Smooth muscle cell (in vitro differentiated cells): ENCODE results near the gene TBC1D21. TPM values are rescaled to one million over a fixed set of nuclear protein-coding genes. Genes with fewer than 3 reads are reported as not detected.

Experiments
- DNase-seq: peaks from one replicate; lab custom pipeline; 2025; ENCODE audit not compliant: unreplicated experiment; lab: John Stamatoyannopoulos, UW
- H2AFZ ChIP-seq: fragments of 200-600 bp; sonication (generic); 2 replicates; pipeline ENCODE4 v1.6.0; 2016; ENCODE audit warnings: antibody characterized with exemption, low read depth, mild to moderate bottlenecking
- H3F3A ChIP-seq: fragments of 200-600 bp; sonication (generic); 2 replicates; pipeline ENCODE4 v1.6.0; 2017; ENCODE audit warnings: antibody characterized with exemption, low read depth
- H3K27ac ChIP-seq: fragments of 200-600 bp; sonication (generic); 2 replicates; pipeline ENCODE4 v1.5.1; 2016; ENCODE audit warnings: low read depth, mild to moderate bottlenecking
- H3K27me3 ChIP-seq: fragments of 200-600 bp; sonication (generic); 2 replicates; pipeline ENCODE4 v1.6.1; 2016; ENCODE audit warnings: low read depth, mild to moderate bottlenecking
- H3K36me3 ChIP-seq: fragments of 200-600 bp; sonication (generic); 2 replicates; pipeline ENCODE4 v1.5.1; 2016; ENCODE audit warnings: low read depth
- H3K4me1 ChIP-seq: fragments of 200-600 bp; sonication (generic); 2 replicates; pipeline ENCODE4 v1.5.1; 2016; ENCODE audit warnings: low read depth
- H3K4me2 ChIP-seq: fragments of 200-600 bp; sonication (generic); 2 replicates; pipeline ENCODE4 v1.6.0; 2016; ENCODE audit warnings: mild to moderate bottlenecking
- H3K4me3 ChIP-seq: fragments of 200-600 bp; sonication (generic); 2 replicates; pipeline ENCODE4 v1.5.1; 2016; ENCODE audit warnings: mild to moderate bottlenecking
- H3K79me2 ChIP-seq: fragments of 200-600 bp; sonication (generic); 2 replicates; pipeline ENCODE4 v1.6.0; 2016; ENCODE audit warnings: low read depth, mild to moderate bottlenecking
- H3K9ac ChIP-seq: fragments of 200-600 bp; sonication (generic); 2 replicates; pipeline ENCODE4 v1.6.0; 2016; ENCODE audit warnings: low read depth
- H3K9me3 ChIP-seq: fragments of 200-600 bp; sonication (generic); replicated peaks from 2 replicates; pipeline ENCODE4 v1.5.1; 2016; ENCODE audit warnings: low read depth
- H4K20me1 ChIP-seq: fragments of 200-600 bp; sonication (generic); 2 replicates; pipeline ENCODE4 v1.6.0; 2016; ENCODE audit warnings: low read depth
- CTCF ChIP-seq: fragments of 200-600 bp; sonication (generic); IDR thresholded peaks from 2 replicates; pipeline ENCODE4 v1.5.1; 2017; ENCODE audit warnings: borderline replicate concordance, mild to moderate bottlenecking, antibody characterized with exemption; ENCODE audit not compliant: insufficient read depth, poor library complexity, severe bottlenecking
- WGBS: methylation state at CpG from one replicate; pipeline ENCODE4 v1.1.7; 2016; ENCODE audit warnings: low lambda C conversion rate; 5-methylcytosine and 5-hydroxymethylcytosine counted together
- polyA plus RNA-seq: library from polyadenylated mRNA; unstranded; fragments of >200 nt; fragmentation: Nextera tagmentation; extraction: Ambion mirVana; gene quantifications from 2 replicates; pipeline ENCODE4 v1.2.1, GENCODE V29; 2016
- total RNA-seq: library from RNA; depleted of rRNA; stranded (reverse); fragments of >200 nt; gene quantifications from 2 replicates; pipeline ENCODE4 v1.2.3, GENCODE V29; 2014

TBC1D21 gene
- total and polyA plus RNA-seq, 2 experiments from 2014 or later, result not detected

- Histone ChIP-seq H3K36me3 (no peaks in the 10 kb centered on the region), H3K4me2 (no peak overlapping the region), H3K27ac (no peak overlapping the region), H2AFZ (no peak overlapping the region), H3K4me3 (no peak overlapping the region), H3K9ac (no peak overlapping the region), H3K9me3 (no peaks in the 10 kb centered on the region), H4K20me1 (no peaks in the 10 kb centered on the region), H3F3A (no peaks in the 10 kb centered on the region), H3K27me3 (peaks cover 49% of the 10 kb centered on the region), H3K4me1 (no peaks in the 10 kb centered on the region), H3K79me2 (no peaks in the 10 kb centered on the region)
- WGBS, result 62% methylated on average over 3 of the region's 3 CpGs
- DNase-seq, result no peak
- TF ChIP-seq CTCF, result no peak
Observed at GRCh38 chr15:73867426-73867825, 5.9 kb upstream of the TBC1D21 start.

- H3K9ac ChIP-seq, result no peak overlapping the region
- WGBS, result 81% methylated on average over 2 of the region's 2 CpGs
- no peaks in the 10 kb centered on the region for H3K79me2 ChIP-seq
- TF ChIP-seq CTCF, result no peak
- H3K4me1 ChIP-seq, result no peaks in the 10 kb centered on the region
- peaks cover 50% of the 10 kb centered on the region for H3K27me3 ChIP-seq
- no peaks in the 10 kb centered on the region for H3K36me3 ChIP-seq
- no peaks in the 10 kb centered on the region for H4K20me1 ChIP-seq
- no peaks in the 10 kb centered on the region for H3K9me3 ChIP-seq
- H3F3A ChIP-seq, result no peaks in the 10 kb centered on the region
- no peak overlapping the region for H3K4me2 ChIP-seq
- no peak overlapping the region for H3K4me3 ChIP-seq
- H2AFZ ChIP-seq, result no peak overlapping the region
- H3K27ac ChIP-seq, result no peak overlapping the region
- DNase-seq, result no peak
Observed at GRCh38 chr15:73867956-73868355, 5.4 kb upstream of the TBC1D21 start.

GRCh38 chr15:73869216-73869995, 4.0 kb upstream of the TBC1D21 start:
- no peak for DNase-seq
- Histone ChIP-seq H3K27me3 (peaks cover 53% of the 10 kb centered on the region), H3K4me1 (no peaks in the 10 kb centered on the region), H3K9me3 (no peaks in the 10 kb centered on the region), H3K9ac (no peak overlapping the region), H3K4me2 (no peak overlapping the region), H3F3A (no peaks in the 10 kb centered on the region), H3K27ac (no peak overlapping the region), H3K36me3 (no peaks in the 10 kb centered on the region), H2AFZ (no peak overlapping the region), H3K4me3 (no peak overlapping the region), H4K20me1 (no peaks in the 10 kb centered on the region), H3K79me2 (no peaks in the 10 kb centered on the region)
- TF ChIP-seq CTCF, result no peak
- 87% methylated on average over 6 of the region's 6 CpGs for WGBS

- Histone ChIP-seq H2AFZ (no peak overlapping the region), H3K9ac (no peak overlapping the region), H3F3A (no peaks in the 10 kb centered on the region), H3K27me3 (peaks cover 49% of the 10 kb centered on the region), H3K27ac (no peak overlapping the region), H3K4me1 (no peaks in the 10 kb centered on the region), H3K4me2 (no peak overlapping the region), H4K20me1 (no peaks in the 10 kb centered on the region), H3K36me3 (no peaks in the 10 kb centered on the region), H3K4me3 (no peak overlapping the region), H3K9me3 (no peaks in the 10 kb centered on the region), H3K79me2 (no peaks in the 10 kb centered on the region)
- 79% methylated on average over 17 of the region's 17 CpGs for WGBS
- no peak for DNase-seq
- no peak for TF ChIP-seq CTCF
Observed at GRCh38 chr15:73870700-73871408, 2.5 kb upstream of the TBC1D21 start.
